Rectal smooth muscle tissue (tissue), 1 donor: ENCODE results near the gene ADGRG6.

Experiments used
- H3K27ac ChIP-seq: one replicate; pipeline ENCODE4 v1.7.0; 2013; ENCODE audit warnings: low read depth, low read length, inconsistent platforms
- H3K27me3 ChIP-seq: one replicate; pipeline ENCODE4 v1.7.0; 2013; ENCODE audit warnings: low read length; ENCODE audit not compliant: control insufficient read depth, insufficient read depth
- H3K36me3 ChIP-seq: one replicate; pipeline ENCODE4 v1.7.0; 2013; ENCODE audit warnings: low read length; ENCODE audit not compliant: control insufficient read depth, insufficient read depth
- H3K4me1 ChIP-seq: one replicate; pipeline ENCODE4 v1.7.0; 2013; ENCODE audit warnings: low read length; ENCODE audit not compliant: control insufficient read depth, insufficient read depth
- H3K4me3 ChIP-seq: one replicate; pipeline ENCODE4 v1.7.0; 2013; ENCODE audit warnings: low read length
- H3K9ac ChIP-seq: one replicate; pipeline ENCODE4 v1.7.0; 2013; ENCODE audit warnings: low read length

Gene ADGRG6

DNA sequence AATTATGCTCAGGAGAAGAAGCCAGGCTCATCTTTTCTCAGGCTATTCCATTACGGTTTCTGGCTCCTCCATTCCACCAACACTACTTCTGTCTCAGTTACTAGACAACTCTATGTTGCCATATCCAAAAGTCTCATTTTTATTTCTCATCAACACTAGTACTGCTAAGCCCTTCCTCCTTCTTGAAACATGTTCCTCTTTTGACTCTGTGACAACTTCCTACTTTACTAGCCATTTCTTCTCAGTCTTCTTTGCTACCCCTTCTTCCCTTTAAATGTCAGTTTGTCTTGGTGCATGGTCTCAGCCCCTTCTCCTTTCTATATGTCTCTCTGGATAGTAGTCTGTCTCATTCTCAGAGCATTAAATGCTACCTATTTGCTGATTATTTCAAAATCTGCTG, 7.1 kb upstream of the ADGRG6 start:
- Histone ChIP-seq H3K4me3 (no peak overlapping the region), H3K27ac (no peak overlapping the region), H3K27me3 (no peaks in the 10 kb centered on the region), H3K36me3 (no peaks in the 10 kb centered on the region), H3K4me1 (no peaks in the 10 kb centered on the region), H3K9ac (no peak overlapping the region)

DNA sequence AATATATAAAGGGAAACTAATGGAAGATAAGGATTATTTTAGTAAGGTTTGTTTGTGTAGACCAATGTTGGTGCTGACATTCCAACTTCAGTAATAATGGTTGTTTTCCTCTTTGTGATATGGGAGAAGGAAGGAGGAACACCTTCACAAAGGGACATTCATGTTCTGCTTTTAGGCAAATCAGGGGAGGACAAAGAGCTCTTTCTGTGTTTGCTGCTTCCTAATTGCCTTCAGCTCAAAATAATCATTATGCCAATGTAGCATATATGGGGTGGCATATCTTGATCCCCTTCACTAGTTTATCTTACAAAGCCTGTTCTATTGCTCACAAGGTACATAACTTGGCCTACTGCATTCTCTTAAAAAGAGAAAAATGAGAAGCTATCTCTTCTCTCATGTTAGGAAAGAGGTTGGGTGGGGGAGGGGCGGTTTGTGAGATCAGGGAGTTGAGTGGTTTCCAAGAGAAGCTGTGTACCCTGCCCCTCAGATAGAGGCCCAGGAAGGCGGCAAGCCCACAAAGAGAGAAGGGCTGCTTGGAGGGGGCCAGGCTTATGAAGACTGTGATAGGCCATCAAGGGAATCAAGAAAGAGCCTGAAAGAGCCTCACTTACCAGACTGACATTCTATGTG, 4.7 kb upstream of the ADGRG6 start:
- Histone ChIP-seq H3K9ac (no peak overlapping the region), H3K27ac (no peak overlapping the region), H3K4me1 (no peaks in the 10 kb centered on the region), H3K27me3 (peaks cover 4% of the 10 kb centered on the region), H3K4me3 (no peak overlapping the region), H3K36me3 (no peaks in the 10 kb centered on the region)

DNA sequence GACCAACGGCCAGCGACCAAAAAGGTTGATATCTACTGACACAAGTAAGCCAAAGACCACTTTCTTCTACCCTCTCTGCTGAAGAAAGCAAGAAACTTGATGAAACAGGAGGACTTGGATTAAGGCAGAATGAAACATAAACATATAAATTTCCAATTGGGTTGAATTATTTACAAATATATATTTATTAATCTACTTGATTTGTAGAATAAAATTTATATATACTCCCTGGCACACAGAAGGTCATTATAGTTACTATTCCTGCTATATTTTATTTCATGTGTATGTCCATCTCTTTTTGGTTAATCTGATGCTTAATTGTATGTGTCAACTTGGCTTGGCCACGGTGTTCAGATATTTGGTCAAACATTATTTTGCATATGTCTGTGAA, 4.2 kb upstream of the ADGRG6 start:
- Histone ChIP-seq H3K27ac (no peak overlapping the region), H3K4me3 (no peak overlapping the region), H3K4me1 (no peaks in the 10 kb centered on the region), H3K9ac (no peak overlapping the region), H3K27me3 (peaks cover 4% of the 10 kb centered on the region), H3K36me3 (no peaks in the 10 kb centered on the region)

DNA sequence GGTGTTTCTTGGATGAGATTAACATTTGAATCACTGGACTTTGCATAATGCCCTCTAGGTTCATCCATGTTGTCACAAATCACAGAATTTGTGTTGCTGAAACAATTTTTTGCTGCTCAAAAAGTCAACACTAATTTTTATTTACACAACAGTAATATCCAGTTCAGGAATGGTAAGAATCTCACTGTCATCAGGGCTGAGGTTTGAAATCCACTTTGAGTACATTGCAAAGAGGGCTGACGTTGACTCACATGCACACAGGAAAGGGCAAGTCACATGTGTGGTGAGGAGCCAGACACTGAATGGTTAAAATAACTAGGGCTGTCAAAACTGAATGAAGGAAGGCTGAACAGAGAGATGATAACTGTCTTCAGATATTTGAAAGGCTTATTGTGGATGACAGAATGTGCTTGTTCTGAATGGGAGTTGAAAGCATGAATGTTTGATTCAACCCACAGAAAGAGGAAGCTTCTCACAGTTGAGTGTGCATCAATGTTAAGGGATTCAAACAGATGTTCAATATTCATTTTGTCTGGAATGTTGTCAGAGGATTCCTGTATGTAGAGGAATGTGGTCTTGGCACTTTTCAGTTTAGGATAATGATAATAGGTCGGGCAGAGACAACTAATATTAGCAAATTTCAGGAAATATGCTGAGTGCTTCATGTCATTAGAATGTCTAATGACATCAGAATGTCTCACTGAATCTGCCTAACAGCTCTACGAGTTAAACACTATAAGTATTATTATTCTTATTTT, 3.6 kb upstream of the ADGRG6 start:
- H3K4me3 ChIP-seq, result no peak overlapping the region
- peaks cover 4% of the 10 kb centered on the region for H3K27me3 ChIP-seq
- H3K36me3 ChIP-seq, result no peaks in the 10 kb centered on the region
- H3K27ac ChIP-seq, result no peak overlapping the region
- H3K4me1 ChIP-seq, result no peaks in the 10 kb centered on the region
- H3K9ac ChIP-seq, result no peak overlapping the region

DNA sequence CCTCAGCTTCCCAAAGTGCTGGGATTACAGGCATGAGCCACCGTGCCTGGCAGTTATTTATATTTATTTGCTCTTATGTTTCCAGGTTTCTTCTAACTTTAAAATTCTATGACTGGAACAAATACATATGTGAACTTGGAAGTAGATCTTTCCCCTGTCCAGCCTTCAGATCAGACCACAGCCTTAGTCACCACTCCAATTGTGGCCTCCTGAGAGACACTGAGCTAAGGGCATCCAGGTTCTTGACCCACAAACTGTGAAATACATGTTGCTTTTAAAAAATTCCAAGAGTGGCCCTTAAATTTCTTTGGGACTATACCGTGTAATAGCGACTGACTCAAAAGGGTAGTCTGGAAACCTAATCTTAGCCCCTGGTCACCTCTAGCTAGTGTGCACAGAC, 1.5 kb upstream of the ADGRG6 start:
- Histone ChIP-seq H3K27ac (no peak overlapping the region), H3K4me1 (no peaks in the 10 kb centered on the region), H3K36me3 (no peaks in the 10 kb centered on the region), H3K4me3 (no peak overlapping the region), H3K27me3 (peaks cover 4% of the 10 kb centered on the region), H3K9ac (no peak overlapping the region)

DNA sequence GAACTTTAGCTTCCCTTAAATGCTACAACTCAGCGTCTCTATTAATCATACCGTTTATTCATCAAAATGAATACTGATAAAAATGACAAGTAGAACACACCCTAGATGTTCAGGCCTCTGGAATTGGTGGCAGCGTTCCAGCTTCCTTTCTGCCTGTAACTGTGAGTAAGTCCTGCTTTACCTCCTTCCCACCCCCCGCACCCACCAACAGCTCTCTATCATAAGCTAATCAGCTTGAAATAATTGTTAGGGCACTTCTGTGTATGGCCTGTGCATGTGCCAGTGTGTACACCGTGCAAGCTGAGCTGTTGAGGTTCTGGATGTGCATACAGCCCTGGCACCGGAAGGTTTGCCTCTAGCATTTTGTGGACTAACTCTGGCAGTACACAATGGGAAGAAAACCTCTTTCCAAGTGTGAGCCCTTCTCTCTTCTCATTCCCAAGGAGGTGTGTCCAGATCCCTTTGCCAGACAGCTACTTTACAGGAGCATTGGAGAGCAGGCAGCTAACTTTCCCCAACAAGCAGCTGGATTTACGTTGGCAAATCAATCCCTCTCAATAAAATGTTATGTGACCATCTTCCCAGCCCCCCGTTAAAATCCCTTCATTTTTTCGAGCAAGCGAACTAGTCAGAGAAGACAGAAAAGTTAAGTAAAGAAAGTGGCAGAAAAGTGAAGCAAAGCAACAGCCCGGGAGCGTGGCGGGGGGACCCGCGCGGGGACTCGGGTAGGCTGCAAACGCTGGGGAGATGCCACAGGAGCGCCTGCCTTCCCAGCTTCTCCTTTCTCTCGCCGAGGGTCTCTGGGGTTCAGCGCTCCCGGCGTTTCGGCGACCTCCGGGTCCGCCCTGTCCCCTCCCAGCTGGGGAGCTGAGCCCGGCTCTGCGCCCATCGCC, 803 bp upstream of the ADGRG6 start:
- no peak overlapping the region for H3K9ac ChIP-seq
- no peaks in the 10 kb centered on the region for H3K36me3 ChIP-seq
- peak overlapping the region; percentile 64 for H3K4me3 ChIP-seq
- H3K27ac ChIP-seq, result no peak overlapping the region
- peaks cover 4% of the 10 kb centered on the region for H3K27me3 ChIP-seq
- H3K4me1 ChIP-seq, result no peaks in the 10 kb centered on the region

DNA sequence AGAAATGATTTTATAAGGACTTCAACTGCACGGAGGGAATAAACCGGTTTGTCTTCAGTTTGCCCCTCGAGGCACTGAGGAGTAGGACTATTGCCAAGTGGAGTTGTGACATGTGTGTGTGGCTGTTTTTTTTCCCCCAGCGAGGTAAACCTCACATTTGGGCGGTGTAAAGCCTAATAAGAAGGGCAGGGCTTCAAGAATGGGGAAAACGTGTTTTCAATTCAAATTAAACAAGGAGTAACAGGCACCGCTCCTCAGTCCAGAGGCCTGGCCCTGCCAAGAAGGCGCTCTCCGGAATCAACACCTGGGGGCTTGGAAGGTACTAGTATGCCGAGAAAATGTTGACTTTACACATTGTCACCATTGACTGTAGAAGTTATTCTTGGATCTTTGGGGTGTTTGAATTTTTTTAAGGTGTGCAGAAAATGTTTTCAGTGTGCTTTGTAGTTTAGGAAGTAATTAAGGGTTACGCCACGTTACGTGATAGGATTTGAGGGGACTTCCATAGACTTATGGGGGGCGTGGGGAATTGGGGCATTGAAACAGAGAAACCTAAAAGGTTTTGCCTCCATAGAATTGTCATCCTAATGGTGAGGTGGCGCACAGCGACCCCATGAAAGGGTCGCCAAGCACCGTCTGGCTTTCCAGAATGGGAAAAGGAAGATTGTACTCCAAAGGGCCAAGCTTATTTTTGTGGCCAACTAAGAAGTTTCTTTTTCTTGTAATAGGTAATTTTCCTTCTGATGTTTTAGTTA, 791 bp downstream of the ADGRG6 start:
- no peaks in the 10 kb centered on the region for H3K36me3 ChIP-seq
- no peak overlapping the region for H3K27ac ChIP-seq
- H3K9ac ChIP-seq, result no peak overlapping the region
- peaks cover 4% of the 10 kb centered on the region for H3K27me3 ChIP-seq
- peak overlapping the region; percentile 64 for H3K4me3 ChIP-seq
- no peaks in the 10 kb centered on the region for H3K4me1 ChIP-seq

DNA sequence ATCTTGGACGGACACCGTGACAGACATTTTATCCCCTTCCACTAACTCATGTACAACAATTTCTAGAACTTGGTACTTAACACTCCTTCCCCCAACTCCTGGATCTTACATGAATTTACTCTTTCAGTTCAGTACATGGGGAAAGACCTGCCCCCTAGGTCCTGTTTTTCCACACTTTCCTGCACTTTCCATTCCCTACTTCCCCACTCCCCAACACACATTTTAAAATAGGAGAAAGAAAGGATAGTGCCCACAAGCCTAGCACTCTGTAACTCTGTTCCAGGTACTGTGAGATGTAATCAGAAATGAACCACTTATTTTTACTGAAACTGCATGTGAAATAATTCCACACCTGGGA, 1.3 kb downstream of the ADGRG6 start:
- Histone ChIP-seq H3K27ac (no peak overlapping the region), H3K4me3 (no peak overlapping the region), H3K9ac (no peak overlapping the region), H3K27me3 (peaks cover 4% of the 10 kb centered on the region), H3K36me3 (no peaks in the 10 kb centered on the region), H3K4me1 (no peaks in the 10 kb centered on the region)

DNA sequence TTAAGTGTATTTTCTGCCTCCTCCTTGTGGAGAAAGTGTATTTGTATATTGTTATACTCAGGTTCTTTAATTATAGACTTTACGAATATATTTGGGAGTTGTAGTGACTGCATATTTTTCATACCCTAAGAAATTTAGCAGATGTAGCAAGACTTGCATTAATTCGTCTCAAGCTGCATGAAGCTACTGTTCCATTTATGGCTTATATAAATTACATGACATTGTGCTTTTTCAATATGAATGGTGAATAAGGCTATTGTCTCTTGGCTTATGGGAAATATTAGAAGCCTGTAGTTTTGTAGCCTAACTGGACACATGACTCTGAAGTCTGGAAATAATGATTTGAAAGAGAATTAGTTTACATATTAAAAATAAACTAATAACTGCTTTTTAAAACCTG, 2.4 kb downstream of the ADGRG6 start:
- no peaks in the 10 kb centered on the region for H3K4me1 ChIP-seq
- no peak overlapping the region for H3K27ac ChIP-seq
- H3K36me3 ChIP-seq, result no peaks in the 10 kb centered on the region
- H3K27me3 ChIP-seq, result peaks cover 4% of the 10 kb centered on the region
- no peak overlapping the region for H3K9ac ChIP-seq
- H3K4me3 ChIP-seq, result no peak overlapping the region

DNA sequence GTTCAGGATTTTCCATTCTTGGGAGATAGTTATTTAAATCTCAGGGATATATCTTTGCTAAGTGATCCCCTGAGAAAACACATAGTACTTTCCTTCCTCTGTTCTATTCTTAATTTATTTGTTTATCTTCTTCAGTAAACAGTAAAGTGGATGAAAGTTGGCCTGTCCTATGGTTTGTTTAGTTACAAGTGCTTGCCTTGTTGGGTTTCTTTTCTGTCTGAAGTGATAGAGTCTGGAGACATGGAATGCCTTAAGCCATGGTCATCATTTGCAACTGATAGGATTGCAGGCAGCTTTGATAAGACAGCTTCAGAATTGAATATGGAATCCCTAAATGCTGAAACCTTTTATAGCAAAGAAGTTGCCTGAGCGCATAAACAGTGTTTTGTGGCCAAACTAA, 4.9 kb downstream of the ADGRG6 start:
- Histone ChIP-seq H3K27ac (no peak overlapping the region), H3K4me1 (no peaks in the 10 kb centered on the region), H3K27me3 (peaks cover 4% of the 10 kb centered on the region), H3K9ac (no peak overlapping the region), H3K36me3 (no peaks in the 10 kb centered on the region), H3K4me3 (no peak overlapping the region)

DNA sequence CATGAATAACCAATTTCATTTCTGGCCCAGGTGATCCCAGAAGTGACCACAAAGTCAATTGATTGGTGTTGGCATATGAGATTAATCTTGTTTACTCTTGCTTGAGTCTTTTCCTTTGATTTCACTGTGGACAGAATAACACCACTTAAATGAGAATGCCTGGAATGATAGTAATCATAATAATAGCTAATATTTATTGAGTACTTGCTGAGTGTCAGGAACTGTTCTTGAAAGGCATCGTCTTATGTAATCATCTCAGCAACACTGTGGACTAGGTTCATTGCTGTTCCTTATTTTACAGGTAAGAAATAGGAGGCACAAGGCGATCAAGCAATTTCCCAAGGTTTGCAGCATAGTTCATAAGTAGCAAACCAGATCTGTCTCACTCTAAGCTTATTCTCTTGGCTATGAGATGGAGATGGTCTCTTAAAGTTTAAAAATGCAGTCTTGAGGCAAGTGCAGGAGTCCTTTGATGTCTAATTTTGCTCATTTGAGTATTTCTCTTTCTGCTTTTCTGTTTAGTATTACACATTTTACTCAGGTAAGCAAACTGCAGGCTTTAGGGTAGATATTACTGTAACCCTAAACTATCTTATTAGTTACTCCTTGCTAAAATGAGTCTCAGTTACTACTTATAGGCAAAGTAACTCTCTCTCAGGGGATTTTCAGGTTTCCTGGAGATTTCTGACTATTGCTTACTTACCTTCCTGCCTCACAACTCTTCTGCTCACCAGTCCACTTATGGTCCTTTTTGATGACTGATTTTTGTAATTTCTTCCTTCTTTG, 6.3 kb downstream of the ADGRG6 start:
- Histone ChIP-seq H3K4me1 (no peaks in the 10 kb centered on the region), H3K36me3 (no peaks in the 10 kb centered on the region), H3K27me3 (no peaks in the 10 kb centered on the region), H3K27ac (no peak overlapping the region), H3K4me3 (no peak overlapping the region), H3K9ac (no peak overlapping the region)
